Retinal pigment epithelial cell (primary cell): ENCODE data around the gene RPLP2.

Source experiments
- DNase-seq: peaks from one replicate; pipeline ENCODE4 v3.0.0-alpha.2; 2010; ENCODE audit warnings: low read depth
- H3K4me3 ChIP-seq: 2 replicates; pipeline ENCODE4 v1.5.1; 2011; ENCODE audit warnings: mild to moderate bottlenecking, low read length, control low read depth, moderate library complexity
- TF ChIP-seq, protein P1 (sequence below): conservative IDR thresholded peaks from 2 replicates; pipeline ENCODE4 v1.5.1; 2011; ENCODE audit warnings: low read depth, low read length, control low read depth, inconsistent platforms

RPLP2 gene

DNA sequence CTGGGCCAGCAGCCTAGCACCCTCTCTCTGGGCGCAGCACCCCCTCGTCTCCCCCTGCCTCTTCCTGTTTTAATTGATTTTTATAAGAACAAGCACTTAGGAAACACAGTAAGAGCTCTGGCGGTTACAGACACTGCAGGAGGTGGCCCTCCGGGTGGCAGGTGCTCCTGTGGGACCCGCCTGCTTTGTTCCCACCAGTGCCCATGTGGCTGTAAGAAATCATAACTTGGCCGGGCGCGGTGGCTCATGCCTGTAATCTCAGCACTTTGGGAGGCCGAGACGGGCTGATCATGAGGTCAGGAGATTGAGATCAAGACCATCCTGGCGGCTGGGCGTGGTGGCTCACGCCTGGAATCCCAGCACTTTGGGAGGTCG, 51.3 kb downstream of the RPLP2 start:
- TF ChIP-seq, protein P1, sequence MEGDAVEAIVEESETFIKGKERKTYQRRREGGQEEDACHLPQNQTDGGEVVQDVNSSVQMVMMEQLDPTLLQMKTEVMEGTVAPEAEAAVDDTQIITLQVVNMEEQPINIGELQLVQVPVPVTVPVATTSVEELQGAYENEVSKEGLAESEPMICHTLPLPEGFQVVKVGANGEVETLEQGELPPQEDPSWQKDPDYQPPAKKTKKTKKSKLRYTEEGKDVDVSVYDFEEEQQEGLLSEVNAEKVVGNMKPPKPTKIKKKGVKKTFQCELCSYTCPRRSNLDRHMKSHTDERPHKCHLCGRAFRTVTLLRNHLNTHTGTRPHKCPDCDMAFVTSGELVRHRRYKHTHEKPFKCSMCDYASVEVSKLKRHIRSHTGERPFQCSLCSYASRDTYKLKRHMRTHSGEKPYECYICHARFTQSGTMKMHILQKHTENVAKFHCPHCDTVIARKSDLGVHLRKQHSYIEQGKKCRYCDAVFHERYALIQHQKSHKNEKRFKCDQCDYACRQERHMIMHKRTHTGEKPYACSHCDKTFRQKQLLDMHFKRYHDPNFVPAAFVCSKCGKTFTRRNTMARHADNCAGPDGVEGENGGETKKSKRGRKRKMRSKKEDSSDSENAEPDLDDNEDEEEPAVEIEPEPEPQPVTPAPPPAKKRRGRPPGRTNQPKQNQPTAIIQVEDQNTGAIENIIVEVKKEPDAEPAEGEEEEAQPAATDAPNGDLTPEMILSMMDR = no peak
- no peak overlapping the region for H3K4me3 ChIP-seq
- DNase-seq = no peak

DNA sequence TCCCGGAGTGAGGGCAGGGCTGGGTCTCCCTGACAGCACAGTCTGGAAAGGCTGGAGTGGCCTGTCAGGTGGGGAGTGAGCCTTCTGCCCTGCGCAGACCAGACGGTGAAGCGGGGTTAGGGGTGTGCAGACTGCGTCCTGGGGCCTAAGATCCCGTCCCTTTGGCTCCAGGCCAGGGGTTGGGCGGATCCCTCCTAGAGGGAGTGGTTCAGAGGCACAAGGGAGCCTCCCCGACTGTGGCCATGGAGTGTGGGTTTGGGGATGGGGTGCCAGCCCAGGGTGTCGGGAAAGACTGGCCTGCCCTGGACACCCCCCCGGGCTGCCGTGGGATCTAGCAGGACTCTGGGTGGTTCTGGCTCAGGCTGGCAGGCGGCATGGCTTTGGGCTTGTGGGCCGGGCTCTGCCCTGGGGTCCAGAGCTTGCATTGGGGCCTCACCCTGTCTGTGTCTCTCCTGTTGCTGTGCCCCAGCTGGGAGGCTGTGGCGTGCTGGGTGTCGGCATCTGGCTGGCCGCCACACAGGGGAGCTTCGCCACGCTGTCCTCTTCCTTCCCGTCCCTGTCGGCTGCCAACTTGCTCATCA, 52.4 kb downstream of the RPLP2 start:
- no peak for DNase-seq
- peak overlapping the region; percentile 15 for H3K4me3 ChIP-seq
- TF ChIP-seq, protein P1 = no peak
